Ramos (cell line): Measurements from ENCODE around the gene BZW1.
"Not testable (repeated sequence)": the region's sequence is repeated elsewhere in the genome, so short reads cannot be mapped to it uniquely, and the experiment has no call there.

ENCODE experiments used
- in situ Hi-C: fragments of 300-500 bp; cut with MboI; formaldehyde crosslinking; loops from one replicate; pipeline ENCODE4 v1.14.3; 2022; ENCODE audit warnings: low sequenced_read_pairs; ENCODE audit not compliant: unreplicated experiment

BZW1 gene

DNA sequence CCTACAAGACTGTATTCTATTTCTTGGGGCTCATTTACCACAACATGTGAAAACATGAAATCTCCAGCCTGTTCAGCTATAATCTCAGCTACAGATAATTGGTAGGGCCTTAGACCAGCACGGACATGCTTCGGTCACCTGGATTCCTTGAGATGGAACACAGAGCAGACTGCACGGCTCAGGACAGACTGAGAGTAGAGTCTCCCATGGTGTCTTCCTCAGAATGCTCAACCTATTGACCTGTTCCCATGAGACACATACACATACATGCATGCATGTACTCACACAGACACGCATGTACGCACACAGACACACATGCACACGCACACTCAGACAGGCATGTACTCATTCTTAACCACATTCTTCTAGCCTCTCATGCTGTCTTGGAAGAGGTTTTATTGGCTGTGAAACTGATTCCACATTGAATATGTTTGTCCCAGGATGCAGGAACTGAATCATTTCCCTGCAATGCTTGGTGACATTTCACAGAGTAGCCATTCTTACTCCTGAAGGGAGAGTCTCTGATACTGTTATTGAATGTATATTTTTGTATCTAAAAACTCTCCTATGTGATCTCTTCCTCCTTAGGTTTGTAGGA, 23.5 kb upstream of the BZW1 start:
- in situ Hi-C loops = no loop called here

- in situ Hi-C loops = no loop called here
These were observed 21.5 kb upstream of the BZW1 start for GRCh38 chr2:200790185-200790584.

- in situ Hi-C loops = no loop called here
These were observed 19.8 kb upstream of the BZW1 start for GRCh38 chr2:200791905-200792304.

- in situ Hi-C loops = no loop called here
These were observed 17.6 kb upstream of the BZW1 start for GRCh38 chr2:200794143-200794542.

GRCh38 chr2:200795028-200795440, 16.7 kb upstream of the BZW1 start:
- in situ Hi-C loops = no loop called here

DNA sequence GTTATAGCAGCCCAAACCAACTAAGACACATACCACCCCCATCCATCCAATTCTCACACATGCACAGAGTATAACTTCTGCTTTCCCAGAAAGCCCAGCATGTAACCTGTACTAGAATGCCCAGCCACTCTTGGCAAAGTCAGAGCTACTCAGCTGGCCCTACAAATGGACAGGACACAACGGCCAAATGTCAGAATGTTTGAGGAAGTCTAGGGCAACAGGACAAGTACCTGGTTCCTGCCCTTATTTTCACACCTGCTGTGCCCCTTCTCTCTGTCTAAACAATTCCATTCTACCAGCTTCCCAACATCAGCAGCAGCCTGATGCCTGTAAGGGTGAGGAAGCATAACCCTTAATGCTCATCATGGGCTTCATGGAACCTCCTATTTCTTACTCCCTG, 15.1 kb upstream of the BZW1 start:
- in situ Hi-C loops = no loop called here

DNA sequence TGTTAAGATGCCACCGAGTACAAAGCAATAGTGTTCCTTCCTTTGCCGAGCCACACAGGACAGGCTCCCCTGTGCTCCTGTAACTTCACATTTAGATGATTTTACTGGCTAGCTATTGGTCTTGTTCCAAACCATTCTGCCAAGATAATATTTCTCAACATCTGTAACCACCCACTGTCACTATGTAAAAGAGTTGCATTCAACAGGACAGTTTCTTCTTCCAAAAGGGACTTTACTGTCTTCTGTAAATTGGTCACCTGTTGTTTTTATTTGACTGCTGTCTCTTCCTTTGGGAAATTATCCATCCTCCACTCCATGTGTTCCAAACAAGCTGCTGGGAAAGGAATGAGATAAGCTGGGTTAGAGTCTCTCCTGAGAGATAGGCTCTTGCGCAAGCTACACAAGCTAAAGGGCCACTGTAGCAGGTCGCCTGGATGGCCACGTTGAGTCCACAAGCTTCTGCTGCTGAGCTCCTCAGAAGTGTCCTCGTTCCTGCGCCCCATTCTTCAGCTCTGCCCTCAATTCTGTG, 14.4 kb upstream of the BZW1 start:
- in situ Hi-C loops = no loop called here

- in situ Hi-C loops = no loop called here
These were observed 13.2 kb upstream of the BZW1 start for GRCh38 chr2:200798514-200798913.

- in situ Hi-C loops = no loop called here
These were observed 11.3 kb upstream of the BZW1 start for GRCh38 chr2:200800458-200800857.

GRCh38 chr2:200801431-200801830, 10.3 kb upstream of the BZW1 start:
- in situ Hi-C loops = not testable (repeated sequence)

DNA sequence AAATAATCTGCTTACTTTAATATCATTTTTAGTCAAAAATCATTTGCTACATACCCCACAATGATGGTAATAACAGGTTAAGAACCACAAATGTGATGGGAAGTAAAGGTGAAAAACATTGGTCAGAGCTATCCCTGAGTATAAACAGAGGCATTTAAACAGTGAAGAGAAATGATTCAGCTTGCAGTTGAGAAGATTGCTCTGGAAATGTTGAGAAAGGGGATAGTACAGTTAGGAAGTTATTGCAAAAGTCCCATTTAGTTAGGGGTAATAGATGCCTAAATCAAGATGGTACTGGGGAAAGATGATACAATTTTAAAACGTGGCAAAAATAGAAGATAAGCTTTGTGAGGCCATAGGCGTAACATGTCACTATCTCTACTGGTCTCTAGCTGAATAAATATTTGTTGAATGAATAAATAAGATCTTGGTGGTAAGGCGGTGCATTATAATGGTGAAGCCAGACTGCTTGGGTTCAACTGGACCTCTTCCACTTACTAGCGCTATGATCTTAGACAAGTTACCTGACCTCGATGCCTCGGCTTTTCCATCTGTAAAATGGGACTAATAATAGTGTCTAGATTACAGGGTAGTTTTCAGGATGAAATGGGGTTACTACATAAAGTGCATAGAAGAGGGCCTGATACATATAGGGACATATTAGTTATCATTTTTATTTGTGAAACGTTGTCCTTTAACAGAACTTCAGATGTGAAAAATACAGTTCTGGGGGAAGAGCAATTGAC, 2.0 kb upstream of the BZW1 start:
- in situ Hi-C loops = loop anchor here (5.0 kb wide), 1 partner anchor 97 kb away; no protein-coding TSS in a partner anchor

DNA sequence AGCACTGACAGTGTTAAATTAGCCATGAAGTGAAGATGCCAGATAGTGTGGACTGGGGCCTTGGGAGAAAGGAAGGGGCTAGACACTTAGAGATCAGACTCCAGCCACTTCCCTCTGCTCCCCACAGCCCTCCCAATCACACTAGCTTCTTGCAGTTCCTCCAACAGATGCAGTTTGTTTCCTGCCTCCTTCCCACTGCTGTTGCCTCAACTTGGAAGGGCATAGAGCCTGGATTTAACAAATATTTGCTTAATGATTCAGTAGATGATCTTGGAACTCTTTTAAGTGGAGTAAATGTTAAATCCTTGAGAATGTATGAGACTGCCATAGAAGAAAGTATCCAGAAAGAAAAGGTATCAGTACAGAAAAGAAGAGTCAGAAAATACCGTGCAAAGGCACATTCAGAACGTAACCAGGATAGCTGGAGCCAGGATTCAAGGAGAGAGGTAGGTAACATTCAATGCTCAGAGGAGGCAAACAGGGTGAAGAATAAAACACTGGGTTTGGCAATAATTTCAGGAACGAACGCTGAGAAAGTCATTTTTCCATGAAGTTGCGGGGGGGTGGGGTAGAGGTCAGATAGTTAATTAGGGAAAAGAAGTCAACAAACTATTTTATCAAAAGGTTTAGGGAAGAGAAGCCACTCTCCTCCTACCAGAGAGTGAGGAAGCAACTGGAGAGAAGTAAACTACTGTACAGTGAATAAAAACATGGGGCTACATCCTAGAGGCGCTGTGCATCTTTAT, 1.3 kb upstream of the BZW1 start:
- in situ Hi-C loops = loop anchor here (5.0 kb wide), 1 partner anchor 98 kb away; no protein-coding TSS in a partner anchor

- in situ Hi-C loops = loop anchor here (5.0 kb wide), 1 partner anchor 99 kb away; no protein-coding TSS in a partner anchor
These were observed 745 bp upstream of the BZW1 start for GRCh38 chr2:200810998-200811332.

GRCh38 chr2:200812122-200813022, 662 bp downstream of the BZW1 start:
- in situ Hi-C loops = loop anchor here (5.0 kb wide), 1 partner anchor 100 kb away; no protein-coding TSS in a partner anchor

GRCh38 chr2:200814276-200814815, 2.6 kb downstream of the BZW1 start:
- in situ Hi-C loops = loop anchor here (5.0 kb wide), 1 partner anchor 102 kb away; no protein-coding TSS in a partner anchor

- in situ Hi-C loops = loop anchor here (5.0 kb wide), 1 partner anchor 103 kb away; no protein-coding TSS in a partner anchor
These were observed 3.2 kb downstream of the BZW1 start for GRCh38 chr2:200814917-200815316.

DNA sequence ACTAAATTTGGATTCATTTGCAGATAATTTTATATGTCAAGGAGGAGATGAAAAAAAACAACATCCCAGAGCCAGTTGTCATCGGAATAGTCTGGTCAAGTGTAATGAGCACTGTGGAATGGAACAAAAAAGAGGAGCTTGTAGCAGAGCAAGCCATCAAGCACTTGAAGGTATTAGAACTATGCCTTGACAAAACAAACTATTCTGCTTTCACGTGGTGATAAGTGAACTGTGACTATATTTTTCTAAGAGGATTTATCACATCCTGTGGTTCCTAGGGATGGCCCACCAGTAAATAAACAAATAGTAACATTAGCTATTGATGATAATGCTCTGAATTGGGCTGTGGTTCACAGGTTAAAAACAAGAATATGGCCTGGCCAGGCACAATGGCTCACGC, 7.0 kb downstream of the BZW1 start:
- in situ Hi-C loops = not testable (repeated sequence)

DNA sequence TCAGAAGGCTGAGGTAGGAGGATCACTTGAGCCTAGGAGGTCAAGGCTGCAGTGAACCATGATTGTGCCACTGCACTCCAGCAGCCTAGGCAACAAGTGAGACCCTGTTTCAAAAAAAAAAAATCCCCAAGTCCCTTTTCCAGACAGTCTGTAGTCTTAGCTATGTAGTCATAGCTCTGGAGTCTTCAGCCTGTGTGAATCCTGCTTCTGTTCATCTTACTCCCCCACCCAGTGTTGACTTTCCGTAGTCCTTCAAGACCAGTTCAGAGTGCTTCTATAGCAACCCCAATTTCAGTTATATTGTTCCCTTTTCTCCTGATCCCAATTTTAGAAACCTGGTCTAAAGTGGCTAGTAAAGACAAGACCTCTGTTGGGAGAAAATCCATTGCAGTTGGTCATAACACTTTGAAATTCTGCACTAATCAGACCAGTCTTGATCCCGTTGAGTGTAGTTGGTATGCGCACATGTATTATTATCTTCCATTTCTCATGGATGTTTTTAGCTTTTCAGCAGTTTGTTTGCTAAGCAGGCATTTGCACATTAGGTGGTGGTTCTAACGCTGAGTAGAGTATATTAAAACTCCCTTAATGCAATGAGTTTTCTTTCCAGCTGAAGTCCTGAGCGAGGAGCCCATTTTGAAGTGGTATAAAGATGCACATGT, 9.0 kb downstream of the BZW1 start:
- in situ Hi-C loops = no loop called here

DNA sequence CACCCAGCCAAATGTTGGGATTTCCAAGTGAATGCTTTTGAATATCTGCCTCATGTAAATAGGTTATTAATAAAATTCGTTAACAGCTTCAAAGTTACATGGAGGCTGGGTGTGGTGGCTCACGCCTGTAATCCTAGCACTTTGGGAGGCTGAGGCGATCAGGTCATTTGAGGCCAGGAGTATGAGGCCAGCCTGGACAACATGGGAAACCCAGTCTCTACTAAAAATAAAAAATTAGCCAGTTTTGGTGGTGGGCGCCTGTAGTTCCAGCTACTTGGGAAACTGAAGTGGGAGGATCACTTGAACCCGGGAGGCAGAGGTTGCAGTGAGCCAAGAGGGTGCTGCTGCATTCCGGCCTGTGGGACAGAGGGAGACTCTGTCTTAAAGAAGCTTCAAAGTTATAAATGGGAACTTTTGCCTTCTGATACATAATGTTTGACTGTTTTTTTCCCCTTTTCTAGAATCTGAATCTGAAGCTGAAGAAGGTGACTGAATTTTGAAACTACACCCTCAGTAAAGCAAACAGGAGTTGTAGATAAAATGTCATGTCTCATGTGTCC, 10.1 kb downstream of the BZW1 start:
- in situ Hi-C loops = no loop called here
